Left renal pelvis (tissue), 4 donors: ENCODE measurements around the gene SNX9. TPM values are rescaled to one million over a fixed set of nuclear protein-coding genes. Genes with fewer than 3 reads are reported as not detected.
"Not testable (repeated sequence)": the region's sequence is repeated elsewhere in the genome, so short reads cannot be mapped to it uniquely, and the experiment has no call there.

ENCODE experiments used
- DNase-seq, 4 donors: peaks; one replicate each; pipeline ENCODE4 v3.0.0-alpha.2; 2013; ENCODE audit warnings: low read depth in 4 of 4, low spot score in 3 of 4
- polyA plus RNA-seq, 4 donors: library from polyadenylated mRNA; unstranded; fragments of 120-200 nt; gene quantifications; one replicate each; pipeline ENCODE4 v1.2.1, GENCODE V29; 2013; ENCODE audit not compliant: insufficient read length in 4 of 4

SNX9 gene
- polyA plus RNA-seq, 4 donors = 33.8 to 48.4 (median 40.3) TPM

GRCh38 chr6:157908369-157909281 lies 85.6 kb downstream of the SNX9 start:
- no peak for DNase-seq

- DNase-seq = no peak
These were observed 86.2 kb downstream of the SNX9 start for GRCh38 chr6:157909282-157909664.

- DNase-seq = no peak
These were observed 88.2 kb downstream of the SNX9 start for GRCh38 chr6:157911278-157911677.

GRCh38 chr6:157911786-157912185 lies 88.7 kb downstream of the SNX9 start:
- no peak for DNase-seq

- no peak for DNase-seq
These were observed 89.3 kb downstream of the SNX9 start for GRCh38 chr6:157912326-157912725.

GRCh38 chr6:157921685-157922367 lies 98.8 kb downstream of the SNX9 start:
- no peak for DNase-seq

GRCh38 chr6:157925771-157926170 lies 102.7 kb downstream of the SNX9 start:
- DNase-seq = no peak

GRCh38 chr6:157927011-157927410 lies 104.0 kb downstream of the SNX9 start:
- no peak for DNase-seq

GRCh38 chr6:157928428-157928827 lies 105.4 kb downstream of the SNX9 start:
- DNase-seq = no peak

GRCh38 chr6:157929076-157929475 lies 106.0 kb downstream of the SNX9 start:
- DNase-seq = no peak

- no peak for DNase-seq
These were observed 106.8 kb downstream of the SNX9 start for GRCh38 chr6:157929765-157930319.

- DNase-seq = no peak
These were observed 112.7 kb downstream of the SNX9 start for GRCh38 chr6:157935786-157936185.

- no peak for DNase-seq
These were observed 114.3 kb downstream of the SNX9 start for GRCh38 chr6:157937318-157937717.

GRCh38 chr6:157937916-157938315 lies 114.9 kb downstream of the SNX9 start:
- DNase-seq = no peak

GRCh38 chr6:157940375-157941036 lies 117.5 kb downstream of the SNX9 start:
- not testable (repeated sequence) for DNase-seq

- no peak for DNase-seq
These were observed 118.2 kb downstream of the SNX9 start for GRCh38 chr6:157941101-157941863.

GRCh38 chr6:157942351-157942750 lies 119.3 kb downstream of the SNX9 start:
- DNase-seq = no peak

- DNase-seq = no peak
These were observed 120.4 kb downstream of the SNX9 start for GRCh38 chr6:157943249-157943963.

- no peak for DNase-seq
These were observed 120.9 kb downstream of the SNX9 start for GRCh38 chr6:157943964-157944283.
